Mesendoderm (in vitro differentiated cells): ENCODE data around the gene BEND3.

ENCODE experiments used
- DNase-seq: peaks from one replicate; pipeline ENCODE4 v3.0.0; 2013
- H2AK5ac ChIP-seq: 2 replicates; pipeline ENCODE4 v1.6.1; 2013; ENCODE audit warnings: low read length, inconsistent platforms
- H2BK120ac ChIP-seq: 2 replicates; pipeline ENCODE4 v1.6.1; 2013; ENCODE audit warnings: low read depth, mild to moderate bottlenecking, low read length, moderate library complexity, mixed read lengths
- H2BK15ac ChIP-seq: replicated peaks from 2 replicates; pipeline ENCODE4 v1.6.1; 2013; ENCODE audit warnings: low read depth, mild to moderate bottlenecking, moderate library complexity
- H2BK5ac ChIP-seq: 2 replicates; pipeline ENCODE4 v1.6.1; 2013; ENCODE audit warnings: low read length, inconsistent platforms
- H3K18ac ChIP-seq: 2 replicates; pipeline ENCODE4 v1.6.1; 2013; ENCODE audit warnings: mild to moderate bottlenecking, low read length, mixed read lengths
- H3K23ac ChIP-seq: one replicate; pipeline ENCODE4 v1.6.1; 2013; ENCODE audit warnings: low read length
- H3K27ac ChIP-seq: 2 replicates; pipeline ENCODE4 v1.5.1; 2013; ENCODE audit warnings: low read depth, mild to moderate bottlenecking, inconsistent platforms, low read length, moderate library complexity
- H3K27me3 ChIP-seq: 2 replicates; pipeline ENCODE4 v1.6.1; 2013; ENCODE audit warnings: low read length, control low read depth, mild to moderate bottlenecking, inconsistent platforms; ENCODE audit not compliant: insufficient read depth, poor library complexity
- H3K36me3 ChIP-seq: 2 replicates; pipeline ENCODE4 v1.6.1; 2013; ENCODE audit warnings: low read length, inconsistent platforms; ENCODE audit not compliant: control insufficient read depth, insufficient read depth
- H3K4ac ChIP-seq: one replicate; pipeline ENCODE4 v1.6.1; 2013; ENCODE audit warnings: low read depth, mild to moderate bottlenecking, low read length, moderate library complexity
- H3K4me1 ChIP-seq: 2 replicates; pipeline ENCODE4 v1.6.1; 2013; ENCODE audit warnings: low read depth, low read length, inconsistent platforms; ENCODE audit not compliant: control insufficient read depth
- H3K4me2 ChIP-seq: 2 replicates; pipeline ENCODE4 v1.6.1; 2013; ENCODE audit warnings: low read length
- H3K4me3 ChIP-seq: 2 replicates; pipeline ENCODE4 v1.5.1; 2013; ENCODE audit warnings: mild to moderate bottlenecking, low read length
- H3K56ac ChIP-seq: one replicate; pipeline ENCODE4 v1.6.1; 2013; ENCODE audit warnings: low read length
- H3K79me1 ChIP-seq: 2 replicates; pipeline ENCODE4 v1.6.1; 2013; ENCODE audit warnings: low read length, inconsistent platforms
- H3K79me2 ChIP-seq: 2 replicates; pipeline ENCODE4 v1.6.1; 2013; ENCODE audit warnings: mild to moderate bottlenecking, low read length; ENCODE audit not compliant: control insufficient read depth, insufficient read depth
- H3K9ac ChIP-seq: 2 replicates; pipeline ENCODE4 v1.6.1; 2013; ENCODE audit warnings: low read length, inconsistent platforms
- H4K5ac ChIP-seq: one replicate; pipeline ENCODE4 v1.6.1; 2013; ENCODE audit warnings: low read length
- H4K8ac ChIP-seq: one replicate; pipeline ENCODE4 v1.6.1; 2013; ENCODE audit warnings: low read depth, mild to moderate bottlenecking, control low read depth, low read length, moderate library complexity
- WGBS: extraction: QIAGEN DNeasy Blood & Tissue Kit; methylation state at CpG from one replicate; pipeline ENCODE4 v1.1.7; 2013; ENCODE audit warnings: low lambda C conversion rate, missing lambda C conversion rate; ENCODE audit not compliant: insufficient coverage; ENCODE audit errors: extremely low coverage; 5-methylcytosine and 5-hydroxymethylcytosine counted together

The BEND3 gene

DNA sequence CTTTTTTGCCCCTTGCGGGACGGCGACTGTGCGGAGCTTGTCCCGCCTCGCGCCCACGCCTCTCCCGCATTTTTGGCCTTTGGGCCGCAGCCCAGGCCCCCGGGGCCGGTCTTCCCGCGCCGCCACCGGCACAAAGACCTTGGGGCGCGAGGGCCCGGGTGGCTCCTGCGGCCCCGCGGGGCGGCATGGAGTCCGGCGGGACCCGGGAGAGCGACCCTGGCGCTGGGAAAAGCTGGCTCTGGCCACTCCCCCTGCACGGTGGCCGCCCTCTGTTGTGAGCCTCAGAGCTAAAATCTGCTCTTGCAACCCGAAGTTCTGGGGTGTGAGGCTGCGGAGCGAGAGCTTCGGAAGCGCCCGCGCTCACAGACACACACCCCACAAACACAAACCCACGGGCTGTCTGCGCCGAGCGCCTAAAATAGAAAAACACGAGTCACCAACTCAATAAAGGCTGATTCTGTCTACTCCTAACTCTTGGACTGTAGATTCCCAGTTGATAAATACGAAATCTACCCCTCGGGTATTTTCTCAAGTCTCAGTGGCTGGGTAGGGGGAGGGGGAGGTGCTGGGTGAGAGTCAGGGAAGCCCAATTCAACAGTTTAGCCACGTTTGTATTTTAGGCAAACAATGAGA is 496 bp upstream of the BEND3 start:
- Histone ChIP-seq H2BK5ac (peak overlapping the region; percentile 83), H3K9ac (peak overlapping the region; percentile 96), H3K79me1 (peaks cover 2% of the 10 kb centered on the region), H3K4ac (peak overlapping the region; percentile 100), H3K4me2 (peak overlapping the region; percentile 84), H4K5ac (no peak overlapping the region), H3K56ac (peak overlapping the region; percentile 96), H2BK120ac (peak overlapping the region; percentile 100), H3K36me3 (no peaks in the 10 kb centered on the region), H3K4me3 (peak overlapping the region; percentile 64), H2BK15ac (peak overlapping the region; percentile 89), H3K79me2 (peaks cover 12% of the 10 kb centered on the region), H4K8ac (peak overlapping the region; percentile 99), H3K27me3 (no peaks in the 10 kb centered on the region), H3K23ac (no peak overlapping the region), H3K18ac (peak overlapping the region; percentile 100), H3K4me1 (no peaks in the 10 kb centered on the region), H2AK5ac (no peak overlapping the region), H3K27ac (peak overlapping the region; percentile 100)
- DNase-seq: peak; percentile 88
- WGBS: no CpG with 5 or more reads among the region's 45 CpGs

- peak overlapping the region; percentile 74 for H3K9ac ChIP-seq
- H3K79me2 ChIP-seq: peaks cover 15% of the 10 kb centered on the region
- peak overlapping the region; percentile 93 for H3K56ac ChIP-seq
- H2BK5ac ChIP-seq: peak overlapping the region; percentile 35
- H2AK5ac ChIP-seq: no peak overlapping the region
- H3K23ac ChIP-seq: peak overlapping the region; percentile 72
- peak overlapping the region; percentile 100 for H3K4ac ChIP-seq
- no peaks in the 10 kb centered on the region for H3K36me3 ChIP-seq
- H4K8ac ChIP-seq: peak overlapping the region; percentile 30
- peak overlapping the region; percentile 100 for H2BK120ac ChIP-seq
- H3K18ac ChIP-seq: peak overlapping the region; percentile 100
- peak overlapping the region; percentile 100 for H3K27ac ChIP-seq
- no peaks in the 10 kb centered on the region for H3K27me3 ChIP-seq
- peak overlapping the region; percentile 61 for H2BK15ac ChIP-seq
- peak; percentile 90 for DNase-seq
- H4K5ac ChIP-seq: no peak overlapping the region
- peak overlapping the region; percentile 47 for H3K4me3 ChIP-seq
- no peaks in the 10 kb centered on the region for H3K4me1 ChIP-seq
- no CpG with 5 or more reads among the region's 116 CpGs for WGBS
- H3K79me1 ChIP-seq: peaks cover 2% of the 10 kb centered on the region
- H3K4me2 ChIP-seq: peak overlapping the region; percentile 59
Observed at GRCh38 chr6:107114213-107114925, 946 bp downstream of the BEND3 start.

DNA sequence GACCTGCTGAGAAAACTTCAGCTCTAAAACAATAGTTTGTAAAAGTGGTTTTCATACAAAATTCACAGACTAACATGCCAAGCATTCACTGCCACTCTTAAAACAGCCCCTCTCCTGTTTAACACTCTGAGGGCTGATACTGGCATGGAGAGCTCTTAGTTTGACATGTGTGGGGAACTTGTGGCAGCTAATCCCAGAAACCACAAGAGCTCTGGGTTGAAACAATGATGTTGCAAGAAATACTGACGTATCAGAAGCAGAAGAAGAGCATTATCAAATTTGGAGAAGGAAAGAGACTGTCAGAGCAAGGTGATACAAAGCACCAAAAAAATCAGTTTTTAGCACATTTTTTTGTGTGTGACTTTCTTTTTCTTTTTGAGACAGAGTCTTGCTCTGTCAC is 5.1 kb downstream of the BEND3 start:
- H2BK15ac ChIP-seq: no peak overlapping the region
- no peak overlapping the region for H3K4me3 ChIP-seq
- no peak overlapping the region for H3K18ac ChIP-seq
- H4K8ac ChIP-seq: no peak overlapping the region
- no peak overlapping the region for H3K9ac ChIP-seq
- no peak overlapping the region for H3K27ac ChIP-seq
- WGBS: no CpG with 5 or more reads among the region's 1 CpG
- H2BK120ac ChIP-seq: no peak overlapping the region
- no peak overlapping the region for H3K4ac ChIP-seq
- H3K79me1 ChIP-seq: peaks cover 6% of the 10 kb centered on the region
- H3K27me3 ChIP-seq: no peaks in the 10 kb centered on the region
- H3K36me3 ChIP-seq: no peaks in the 10 kb centered on the region
- H3K23ac ChIP-seq: no peak overlapping the region
- H3K4me1 ChIP-seq: peaks cover 6% of the 10 kb centered on the region
- no peak overlapping the region for H4K5ac ChIP-seq
- no peak overlapping the region for H3K4me2 ChIP-seq
- no peak overlapping the region for H2AK5ac ChIP-seq
- no peak overlapping the region for H3K56ac ChIP-seq
- H2BK5ac ChIP-seq: no peak overlapping the region
- H3K79me2 ChIP-seq: peaks cover 22% of the 10 kb centered on the region
- no peak for DNase-seq

DNA sequence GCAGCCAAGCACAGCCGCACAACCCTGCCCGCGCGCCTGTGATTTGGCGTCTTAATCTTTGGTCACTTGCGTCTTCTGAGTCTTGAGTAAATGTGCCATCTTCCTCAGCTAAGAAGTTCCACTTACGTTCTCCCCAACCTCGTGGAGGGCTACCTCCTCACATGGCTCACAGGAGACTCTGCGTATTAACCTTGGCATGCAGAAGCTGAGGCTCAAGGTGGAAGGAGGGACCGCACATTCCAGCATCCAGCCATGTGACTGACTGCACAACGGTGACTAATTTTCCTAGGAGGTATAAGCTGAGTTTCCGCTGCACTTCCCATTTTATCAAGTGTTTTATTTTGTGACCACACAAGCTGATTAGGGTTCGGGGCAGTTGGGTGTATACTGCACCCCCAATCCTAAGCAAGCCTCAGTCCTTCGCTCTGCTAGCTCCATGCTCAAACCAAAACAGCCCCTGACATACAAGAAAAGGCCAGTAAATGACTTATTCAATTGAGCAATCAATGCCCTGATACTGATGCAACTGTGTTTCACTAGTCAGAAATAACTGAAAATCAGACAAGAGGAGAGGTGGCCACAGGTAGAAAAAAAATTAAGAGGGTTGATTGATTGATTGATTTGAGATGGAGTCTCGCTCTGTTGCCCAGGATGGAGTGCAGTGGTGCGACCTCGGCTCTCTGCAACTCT is 7.0 kb downstream of the BEND3 start:
- Histone ChIP-seq H3K79me1 (peaks cover 4% of the 10 kb centered on the region), H3K56ac (peak overlapping the region; percentile 12), H3K18ac (no peak overlapping the region), H4K8ac (no peak overlapping the region), H2BK120ac (no peak overlapping the region), H2AK5ac (no peak overlapping the region), H3K4ac (no peak overlapping the region), H3K27me3 (no peaks in the 10 kb centered on the region), H2BK15ac (no peak overlapping the region), H3K23ac (no peak overlapping the region), H3K79me2 (peaks cover 17% of the 10 kb centered on the region), H3K36me3 (no peaks in the 10 kb centered on the region), H4K5ac (no peak overlapping the region), H2BK5ac (no peak overlapping the region), H3K4me2 (no peak overlapping the region), H3K4me1 (peaks cover 6% of the 10 kb centered on the region), H3K4me3 (no peak overlapping the region), H3K9ac (no peak overlapping the region), H3K27ac (no peak overlapping the region)
- DNase-seq: no peak
- WGBS: no CpG with 5 or more reads among the region's 17 CpGs

DNA sequence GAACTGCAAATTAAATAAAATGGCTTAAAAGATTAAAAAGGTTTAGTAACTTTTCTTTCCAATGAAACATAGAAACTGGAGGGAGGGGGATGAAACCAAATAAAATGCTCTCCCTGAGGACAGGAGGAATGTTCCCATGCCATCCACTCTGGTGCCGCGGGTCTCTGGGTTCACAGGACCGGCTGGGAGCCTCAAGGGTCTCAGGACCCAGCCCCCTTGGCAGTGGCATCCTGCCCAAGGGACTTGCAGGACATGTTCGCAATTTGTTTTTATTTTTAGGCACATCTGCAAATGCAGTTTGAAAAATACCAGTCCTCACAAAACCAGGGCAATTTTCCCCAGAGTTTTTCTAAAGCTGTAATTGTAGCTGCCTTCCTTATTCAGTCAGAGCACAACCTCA is 7.5 kb downstream of the BEND3 start:
- H3K36me3 ChIP-seq: no peaks in the 10 kb centered on the region
- H2BK5ac ChIP-seq: no peak overlapping the region
- peaks cover 8% of the 10 kb centered on the region for H3K79me1 ChIP-seq
- no peak overlapping the region for H2BK15ac ChIP-seq
- no peak overlapping the region for H3K23ac ChIP-seq
- no peaks in the 10 kb centered on the region for H3K27me3 ChIP-seq
- H3K4me2 ChIP-seq: no peak overlapping the region
- H2BK120ac ChIP-seq: no peak overlapping the region
- H3K9ac ChIP-seq: no peak overlapping the region
- H4K5ac ChIP-seq: no peak overlapping the region
- peaks cover 16% of the 10 kb centered on the region for H3K79me2 ChIP-seq
- H3K4me1 ChIP-seq: peaks cover 8% of the 10 kb centered on the region
- WGBS: no CpG with 5 or more reads among the region's 4 CpGs
- H3K4ac ChIP-seq: no peak overlapping the region
- DNase-seq: no peak
- no peak overlapping the region for H2AK5ac ChIP-seq
- H3K18ac ChIP-seq: no peak overlapping the region
- H3K56ac ChIP-seq: peak overlapping the region; percentile 12
- no peak overlapping the region for H4K8ac ChIP-seq
- no peak overlapping the region for H3K27ac ChIP-seq
- H3K4me3 ChIP-seq: no peak overlapping the region
